ENCODE measurements around the gene PLEKHM1.
"Not testable (repeated sequence)": the region's sequence is repeated elsewhere in the genome, so short reads cannot be mapped to it uniquely, and the experiment has no call there.

PLEKHM1 gene

DNA sequence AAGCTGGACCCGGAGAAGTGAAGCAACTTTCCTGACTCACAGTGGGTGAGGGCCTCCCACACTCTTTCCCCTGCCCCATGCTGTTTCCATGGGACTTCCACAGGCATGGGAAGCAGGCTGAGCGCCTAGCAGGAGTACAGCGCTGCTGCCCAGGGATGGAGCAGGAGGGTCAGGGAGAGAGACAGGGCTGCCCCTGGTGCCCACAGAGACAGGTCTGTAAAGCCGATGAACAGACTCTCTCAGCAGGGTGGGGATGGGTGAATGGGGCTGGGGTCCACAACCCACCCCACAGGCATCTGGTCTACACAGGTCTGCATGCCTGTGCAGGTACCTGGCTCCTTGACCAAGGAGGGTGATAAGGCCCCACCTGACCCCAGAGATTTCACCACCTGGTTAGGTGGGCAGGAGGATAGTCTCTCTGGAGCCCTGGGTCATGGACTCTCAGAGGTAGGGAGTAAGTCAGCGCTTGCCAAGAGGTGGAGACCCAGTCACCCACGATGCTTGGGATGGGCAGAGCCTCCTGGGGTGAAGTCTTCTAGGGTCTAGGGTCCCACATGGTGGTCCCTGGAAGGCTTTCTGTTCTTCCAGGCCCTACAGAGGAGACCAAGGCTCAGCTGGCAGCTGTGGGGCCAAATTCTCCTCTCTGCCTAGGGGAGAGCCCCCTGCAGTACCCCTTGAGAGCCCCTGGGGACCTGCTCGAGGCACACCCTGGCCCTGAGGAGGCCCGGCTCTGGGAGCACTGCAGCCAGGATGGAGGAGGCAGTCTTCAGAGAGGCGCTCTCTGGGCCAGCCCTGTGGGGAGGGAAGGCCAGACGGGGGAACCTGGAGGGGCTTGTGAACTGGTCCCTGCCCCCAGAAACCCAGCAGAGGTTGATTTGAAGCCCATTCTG, 46.9 kb downstream of the PLEKHM1 start:
- H3K36me3 ChIP-seq (ENCODE audit: control insufficient read depth in 2 of 2, insufficient read depth in 2 of 2, low read length in 2 of 2), result peaks cover 6 to 12% of the 10 kb centered on the region in 2 donors
- not testable (repeated sequence) for H3K27me3 ChIP-seq (ENCODE audit: control insufficient read depth in 2 of 2, insufficient read depth in 2 of 2, low read length in 2 of 2); H3K27ac ChIP-seq (ENCODE audit: low read depth in 2 of 2, low read length in 2 of 2); H3K9ac ChIP-seq (ENCODE audit: low read depth in 1 of 2, low read length in 2 of 2); H3K9me3 ChIP-seq (ENCODE audit: control insufficient read depth in 2 of 2, low read length in 2 of 2); H3K4me3 ChIP-seq (ENCODE audit: low read length in 2 of 2)
- H3K4me1 ChIP-seq (ENCODE audit: control insufficient read depth in 2 of 2, insufficient read depth in 2 of 2, low read length in 2 of 2), result peaks cover 10 to 21% of the 10 kb centered on the region in 2 donors

DNA sequence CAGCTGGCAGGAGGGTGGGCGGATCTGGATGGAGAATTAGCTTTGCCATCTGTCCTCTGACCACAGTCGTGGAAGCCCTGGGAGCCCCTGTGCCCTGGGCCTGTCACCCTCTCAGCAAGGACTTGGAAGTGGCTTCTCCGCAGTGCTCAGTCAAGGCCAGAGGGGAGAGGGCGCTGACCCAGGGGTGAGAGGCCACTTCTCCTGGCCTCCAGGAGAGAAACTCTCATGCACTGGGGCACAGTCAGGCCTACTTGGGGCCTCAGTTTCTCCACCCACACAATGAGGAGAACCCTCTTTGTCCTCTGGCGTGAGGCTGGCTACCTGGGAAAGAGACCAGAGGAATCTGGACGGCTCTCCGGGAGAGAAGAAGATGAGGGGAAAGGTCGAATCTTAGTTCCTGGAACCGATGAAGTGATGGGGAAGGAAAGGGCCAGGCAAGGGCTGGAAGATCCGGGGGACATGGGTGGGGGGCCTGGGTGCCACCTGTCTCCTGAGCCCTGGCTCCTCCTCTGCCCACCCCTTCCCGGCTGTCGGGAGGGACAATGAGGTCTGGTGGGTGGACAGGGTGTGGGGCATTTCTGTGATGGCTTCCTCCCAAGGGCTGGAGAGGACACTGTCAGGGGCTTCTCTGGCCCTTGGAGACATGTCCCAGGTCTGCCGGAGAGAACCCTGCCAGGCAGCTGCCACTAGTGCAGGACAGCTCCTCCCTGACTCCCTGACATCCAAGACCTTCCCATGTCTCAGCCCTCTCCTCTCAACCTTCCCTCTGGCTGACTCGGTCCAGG, 48.8 kb downstream of the PLEKHM1 start:
- Histone ChIP-seq H3K4me3 (ENCODE audit: low read length in 2 of 2) (no peak overlapping the region), H3K27ac (ENCODE audit: low read depth in 2 of 2, low read length in 2 of 2) (peak overlapping the region in 1 of 2 donors; percentile 43), H3K9me3 (ENCODE audit: control insufficient read depth in 2 of 2, low read length in 2 of 2) (no peaks in the 10 kb centered on the region), H3K36me3 (ENCODE audit: control insufficient read depth in 2 of 2, insufficient read depth in 2 of 2, low read length in 2 of 2) (peaks cover 11 to 19% of the 10 kb centered on the region in 2 donors), H3K9ac (ENCODE audit: low read depth in 1 of 2, low read length in 2 of 2) (no peak overlapping the region), H3K4me1 (ENCODE audit: control insufficient read depth in 2 of 2, insufficient read depth in 2 of 2, low read length in 2 of 2) (peaks cover 10 to 14% of the 10 kb centered on the region in 2 donors), H3K27me3 (ENCODE audit: control insufficient read depth in 2 of 2, insufficient read depth in 2 of 2, low read length in 2 of 2) (no peaks in the 10 kb centered on the region)

DNA sequence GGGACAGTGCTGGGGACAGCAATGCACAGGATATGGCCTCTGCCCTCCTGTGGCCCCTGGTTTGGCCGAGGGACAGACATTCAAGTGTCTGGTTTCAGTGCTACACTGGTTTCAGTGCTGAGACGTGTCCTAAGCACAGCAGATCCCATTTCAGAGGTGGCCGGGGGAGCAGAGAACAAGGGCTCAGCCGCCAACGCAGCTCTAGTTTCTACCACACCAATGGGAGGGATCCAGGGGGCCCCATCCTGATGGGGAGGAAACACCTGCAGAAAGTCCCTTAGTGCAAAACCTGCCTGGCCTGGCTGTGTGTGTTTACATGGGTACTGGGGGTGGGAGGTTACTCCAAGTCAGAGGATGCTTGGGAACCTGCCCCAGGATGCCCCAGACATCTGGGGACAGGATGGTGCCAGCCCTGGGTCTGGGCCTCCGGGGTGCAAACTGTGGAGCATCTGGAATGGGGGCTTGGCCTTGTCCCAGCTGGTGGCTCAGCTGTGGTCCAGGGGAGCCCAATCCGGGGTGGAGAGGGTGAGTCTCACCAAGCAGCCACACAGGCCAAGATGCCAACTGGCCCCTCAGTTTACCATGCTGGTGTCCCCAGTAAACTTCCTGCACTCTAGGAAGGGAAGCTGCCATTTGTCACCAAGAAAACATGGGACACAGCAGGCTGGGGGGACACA, 49.5 kb downstream of the PLEKHM1 start:
- H3K4me3 ChIP-seq (ENCODE audit: low read length in 2 of 2); H3K27me3 ChIP-seq (ENCODE audit: control insufficient read depth in 2 of 2, insufficient read depth in 2 of 2, low read length in 2 of 2); H3K9ac ChIP-seq (ENCODE audit: low read depth in 1 of 2, low read length in 2 of 2); H3K9me3 ChIP-seq (ENCODE audit: control insufficient read depth in 2 of 2, low read length in 2 of 2): not testable (repeated sequence)
- H3K36me3 ChIP-seq (ENCODE audit: control insufficient read depth in 2 of 2, insufficient read depth in 2 of 2, low read length in 2 of 2), result peaks cover 11 to 26% of the 10 kb centered on the region in 2 donors
- H3K4me1 ChIP-seq (ENCODE audit: control insufficient read depth in 2 of 2, insufficient read depth in 2 of 2, low read length in 2 of 2), result peaks cover 10 to 11% of the 10 kb centered on the region in 2 donors
- H3K27ac ChIP-seq (ENCODE audit: low read depth in 2 of 2, low read length in 2 of 2), result peak overlapping the region in 1 of 2 donors; percentile 50

DNA sequence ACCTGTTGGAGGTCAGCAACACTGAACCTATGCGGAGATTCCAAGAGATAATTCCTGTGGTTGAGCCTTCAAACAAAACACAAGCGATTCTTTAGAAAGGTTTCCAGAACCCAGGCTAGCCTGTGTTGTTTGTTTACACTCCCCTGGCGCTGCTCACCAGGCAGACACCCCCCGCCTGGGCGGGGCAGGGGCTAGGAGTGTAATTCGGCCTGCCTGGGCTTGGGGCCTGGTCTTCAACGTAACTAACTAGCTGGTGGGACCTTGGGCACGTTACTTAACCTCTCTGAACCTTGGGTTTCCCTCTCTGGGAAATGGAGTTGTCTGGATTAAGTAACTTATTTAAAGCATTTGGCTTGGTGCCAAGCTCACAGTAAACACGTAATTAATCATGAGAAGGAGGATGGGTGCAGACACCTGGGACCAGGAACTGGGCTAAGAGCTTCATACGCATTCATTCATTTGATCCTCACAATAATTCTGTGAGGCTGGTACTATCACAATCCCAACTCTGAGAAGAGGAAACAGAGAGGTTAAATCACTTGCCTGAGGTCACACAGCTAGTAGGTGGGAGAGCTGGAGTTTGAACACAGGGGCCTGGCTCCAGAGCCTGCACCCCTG, 50.3 kb downstream of the PLEKHM1 start:
- H3K4me1 ChIP-seq (ENCODE audit: control insufficient read depth in 2 of 2, insufficient read depth in 2 of 2, low read length in 2 of 2), result peaks cover 10% of the 10 kb centered on the region in 2 donors
- H3K9me3 ChIP-seq (ENCODE audit: control insufficient read depth in 2 of 2, low read length in 2 of 2), result no peaks in the 10 kb centered on the region
- H3K27me3 ChIP-seq (ENCODE audit: control insufficient read depth in 2 of 2, insufficient read depth in 2 of 2, low read length in 2 of 2), result no peaks in the 10 kb centered on the region
- peak overlapping the region; percentile 3 to 50 for H3K27ac ChIP-seq (ENCODE audit: low read depth in 2 of 2, low read length in 2 of 2)
- H3K9ac ChIP-seq (ENCODE audit: low read depth in 1 of 2, low read length in 2 of 2), result no peak overlapping the region
- no peak overlapping the region for H3K4me3 ChIP-seq (ENCODE audit: low read length in 2 of 2)
- peaks cover 9 to 29% of the 10 kb centered on the region in 2 donors for H3K36me3 ChIP-seq (ENCODE audit: control insufficient read depth in 2 of 2, insufficient read depth in 2 of 2, low read length in 2 of 2)

DNA sequence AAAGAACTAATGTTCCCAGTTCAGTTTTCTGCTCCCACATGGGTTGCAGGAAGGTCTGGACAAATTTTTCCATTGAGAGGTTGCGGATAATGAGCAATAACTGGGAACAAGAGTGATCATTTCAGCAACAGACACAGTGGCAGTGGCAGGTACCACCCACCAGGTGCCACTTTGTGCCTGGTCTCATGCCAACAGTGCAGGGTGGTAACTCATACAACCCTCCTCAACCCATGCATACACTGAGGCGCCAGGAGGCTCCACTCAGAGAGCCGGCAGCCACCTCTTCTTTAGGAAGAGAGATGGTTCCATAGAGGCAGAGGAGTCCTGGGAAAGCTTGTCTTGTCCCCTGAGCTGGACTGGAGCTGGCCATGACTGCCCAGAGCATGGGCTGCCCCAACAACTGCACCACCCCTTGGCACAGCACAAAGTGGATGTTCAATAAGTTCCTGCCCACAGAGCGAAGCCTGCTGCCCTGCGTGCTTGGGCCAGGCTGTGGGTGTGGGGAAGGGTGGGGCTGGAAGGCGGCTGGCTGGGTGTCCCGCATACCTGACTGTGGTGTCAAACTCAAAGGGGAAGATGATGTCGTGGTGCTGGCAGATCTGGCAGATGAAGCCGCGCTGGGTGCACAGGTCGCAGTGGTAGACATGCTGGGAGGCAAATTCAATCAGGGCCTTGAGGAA, 51.5 kb downstream of the PLEKHM1 start:
- Histone ChIP-seq H3K36me3 (ENCODE audit: control insufficient read depth in 2 of 2, insufficient read depth in 2 of 2, low read length in 2 of 2) (peaks cover 5 to 25% of the 10 kb centered on the region in 2 donors), H3K9me3 (ENCODE audit: control insufficient read depth in 2 of 2, low read length in 2 of 2) (no peaks in the 10 kb centered on the region), H3K9ac (ENCODE audit: low read depth in 1 of 2, low read length in 2 of 2) (no peak overlapping the region), H3K27ac (ENCODE audit: low read depth in 2 of 2, low read length in 2 of 2) (no peak overlapping the region), H3K4me3 (ENCODE audit: low read length in 2 of 2) (no peak overlapping the region), H3K4me1 (ENCODE audit: control insufficient read depth in 2 of 2, insufficient read depth in 2 of 2, low read length in 2 of 2) (peaks cover 10% of the 10 kb centered on the region in 2 donors), H3K27me3 (ENCODE audit: control insufficient read depth in 2 of 2, insufficient read depth in 2 of 2, low read length in 2 of 2) (no peaks in the 10 kb centered on the region)

DNA sequence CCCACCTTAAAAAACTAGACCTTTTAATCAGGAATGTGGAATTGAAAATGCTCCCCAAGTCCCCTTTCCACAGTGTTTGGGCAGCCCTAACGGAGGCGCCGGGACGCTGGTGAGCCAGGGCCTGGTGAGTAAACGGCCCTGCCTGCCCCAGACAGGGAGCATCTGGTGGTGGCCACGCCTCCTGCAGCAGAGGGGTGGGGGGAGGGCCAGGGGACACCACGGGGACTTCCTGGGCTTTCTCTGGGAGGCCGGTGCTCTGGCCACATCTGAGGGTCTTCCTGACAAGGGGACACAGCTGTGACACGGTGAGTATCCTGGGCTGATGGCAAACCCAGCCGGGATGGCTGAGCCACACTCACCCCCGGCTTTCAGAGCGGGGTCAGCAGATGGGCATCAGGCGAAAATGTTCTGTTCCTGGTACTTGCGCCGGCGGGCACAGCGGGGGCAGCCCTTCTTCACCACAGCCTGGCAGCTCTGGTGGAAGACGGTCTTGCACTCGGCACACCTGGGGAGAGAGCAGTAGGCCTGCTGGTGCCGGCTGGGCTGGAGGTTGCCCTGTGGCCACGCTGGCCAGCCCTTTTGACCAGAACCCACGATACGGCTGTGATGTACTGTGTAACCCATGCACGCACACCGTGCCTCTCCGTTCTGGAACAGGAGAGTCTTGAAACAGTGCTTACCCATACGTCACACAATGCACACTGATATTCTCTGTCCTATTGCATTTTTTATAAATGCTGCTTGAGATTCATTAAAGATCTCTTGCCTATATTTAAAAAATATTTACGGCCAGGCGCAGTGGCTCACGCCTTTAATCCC, 52.8 kb downstream of the PLEKHM1 start:
- Histone ChIP-seq H3K27me3 (ENCODE audit: control insufficient read depth in 2 of 2, insufficient read depth in 2 of 2, low read length in 2 of 2) (no peaks in the 10 kb centered on the region), H3K9me3 (ENCODE audit: control insufficient read depth in 2 of 2, low read length in 2 of 2) (no peaks in the 10 kb centered on the region), H3K27ac (ENCODE audit: low read depth in 2 of 2, low read length in 2 of 2) (no peak overlapping the region), H3K4me3 (ENCODE audit: low read length in 2 of 2) (no peak overlapping the region), H3K36me3 (ENCODE audit: control insufficient read depth in 2 of 2, insufficient read depth in 2 of 2, low read length in 2 of 2) (peaks cover 5 to 25% of the 10 kb centered on the region in 2 donors), H3K4me1 (ENCODE audit: control insufficient read depth in 2 of 2, insufficient read depth in 2 of 2, low read length in 2 of 2) (peaks cover 13 to 16% of the 10 kb centered on the region in 2 donors), H3K9ac (ENCODE audit: low read depth in 1 of 2, low read length in 2 of 2) (no peak overlapping the region)

DNA sequence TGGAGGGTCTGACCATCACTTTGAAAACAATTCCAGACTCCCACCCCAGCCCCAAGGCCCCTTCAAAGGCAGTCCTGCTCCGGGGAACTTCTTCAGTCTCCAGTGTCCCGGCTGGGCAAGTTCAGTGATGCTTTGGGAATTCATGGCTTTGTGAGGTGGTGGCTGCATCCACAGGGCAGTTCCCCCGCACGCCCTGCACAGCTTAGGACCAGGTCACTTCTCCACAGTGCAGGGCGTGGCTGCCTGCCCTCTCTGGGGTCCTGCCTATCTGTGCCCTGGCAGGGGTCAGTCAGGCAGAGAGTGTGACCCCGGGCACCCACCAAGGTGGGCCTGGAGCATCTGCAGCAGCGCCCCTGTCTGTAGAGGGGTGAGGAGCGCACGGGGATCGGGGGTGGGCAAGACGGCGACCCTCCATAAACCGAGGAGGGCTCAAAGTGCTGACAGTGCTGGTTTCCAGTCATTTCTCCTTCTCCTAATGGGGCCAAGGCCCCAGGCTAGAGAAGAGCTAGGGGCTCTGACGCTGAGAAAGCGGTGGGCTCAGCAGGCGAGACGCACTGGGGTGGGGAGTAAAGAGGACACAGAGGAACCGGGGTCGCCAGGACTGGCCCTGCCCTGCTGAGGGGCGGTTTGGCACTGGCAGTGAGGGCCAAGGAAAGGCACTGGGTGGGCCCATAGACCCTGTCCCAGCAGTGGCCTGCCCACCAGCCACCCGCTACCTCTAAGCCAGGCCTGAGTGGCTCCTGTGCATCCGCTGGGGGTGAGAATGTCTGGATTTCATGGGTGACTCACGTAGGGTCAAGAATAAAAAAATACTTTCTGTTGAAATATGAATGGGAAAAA, 53.7 kb downstream of the PLEKHM1 start:
- no peak overlapping the region for H3K4me3 ChIP-seq (ENCODE audit: low read length in 2 of 2)
- no peaks in the 10 kb centered on the region for H3K9me3 ChIP-seq (ENCODE audit: control insufficient read depth in 2 of 2, low read length in 2 of 2)
- H3K36me3 ChIP-seq (ENCODE audit: control insufficient read depth in 2 of 2, insufficient read depth in 2 of 2, low read length in 2 of 2), result peaks cover 5 to 25% of the 10 kb centered on the region in 2 donors
- H3K4me1 ChIP-seq (ENCODE audit: control insufficient read depth in 2 of 2, insufficient read depth in 2 of 2, low read length in 2 of 2), result peaks cover 13 to 16% of the 10 kb centered on the region in 2 donors
- no peak overlapping the region for H3K27ac ChIP-seq (ENCODE audit: low read depth in 2 of 2, low read length in 2 of 2)
- H3K9ac ChIP-seq (ENCODE audit: low read depth in 1 of 2, low read length in 2 of 2), result no peak overlapping the region
- H3K27me3 ChIP-seq (ENCODE audit: control insufficient read depth in 2 of 2, insufficient read depth in 2 of 2, low read length in 2 of 2), result no peaks in the 10 kb centered on the region

DNA sequence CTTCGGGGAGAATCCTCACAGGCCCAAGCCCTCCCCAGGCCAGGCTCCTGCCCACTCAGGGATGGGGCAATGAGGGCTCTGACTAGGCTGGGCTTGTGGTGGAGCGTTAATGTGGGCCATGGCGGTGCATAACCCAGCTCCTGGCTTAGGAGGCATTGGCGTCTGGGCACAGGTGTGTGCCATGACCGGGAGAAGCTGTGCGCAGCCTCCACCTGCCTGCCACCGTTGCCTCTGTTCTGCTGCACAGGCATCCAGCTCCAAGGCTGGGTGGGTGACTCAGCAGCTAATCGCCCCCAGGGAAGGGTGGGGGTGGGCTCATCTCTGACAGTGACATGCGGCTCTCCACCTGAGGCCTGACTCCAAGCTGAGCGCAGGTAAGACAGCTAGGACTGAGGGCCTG, 54.4 kb downstream of the PLEKHM1 start:
- Histone ChIP-seq H3K27me3 (ENCODE audit: control insufficient read depth in 2 of 2, insufficient read depth in 2 of 2, low read length in 2 of 2) (no peaks in the 10 kb centered on the region), H3K4me1 (ENCODE audit: control insufficient read depth in 2 of 2, insufficient read depth in 2 of 2, low read length in 2 of 2) (peaks cover 17% of the 10 kb centered on the region in 2 donors), H3K9me3 (ENCODE audit: control insufficient read depth in 2 of 2, low read length in 2 of 2) (no peaks in the 10 kb centered on the region), H3K27ac (ENCODE audit: low read depth in 2 of 2, low read length in 2 of 2) (no peak overlapping the region), H3K4me3 (ENCODE audit: low read length in 2 of 2) (no peak overlapping the region), H3K36me3 (ENCODE audit: control insufficient read depth in 2 of 2, insufficient read depth in 2 of 2, low read length in 2 of 2) (peaks cover 5 to 25% of the 10 kb centered on the region in 2 donors), H3K9ac (ENCODE audit: low read depth in 1 of 2, low read length in 2 of 2) (no peak overlapping the region)

All from mucosa of rectum (tissue), 2 donors.